GM12891 (cell line): ENCODE data around the gene DOK3.

Experiments used
- DNase-seq: peaks from one replicate; pipeline ENCODE4 v3.0.0; 2011; ENCODE audit warnings: low spot score; ENCODE audit not compliant: insufficient read length
- FAIRE-seq: peaks from 2 replicates; lab custom pipeline; 2011; peaks lifted over from hg19 to GRCh38; lab: Jason Lieb, UNC
- PAX5 ChIP-seq: IDR thresholded peaks from 2 replicates; pipeline ENCODE4 v1.6.1; 2011; ENCODE audit warnings: low read length, moderate library complexity, mild to moderate bottlenecking; ENCODE audit not compliant: insufficient read depth, severe bottlenecking
- POLR2A ChIP-seq: IDR thresholded peaks from 2 replicates; pipeline ENCODE4 v1.6.1; 2011; ENCODE audit warnings: low read depth, low read length, control low read depth
- POLR2AphosphoS5 ChIP-seq: IDR thresholded peaks from 2 replicates; pipeline ENCODE4 v1.6.1; 2011; ENCODE audit warnings: low read depth, low read length, control low read depth
- POU2F2 ChIP-seq: IDR thresholded peaks from 2 replicates; pipeline ENCODE4 v1.6.1; 2011; ENCODE audit warnings: low read depth, mild to moderate bottlenecking, control low read depth, low read length, moderate library complexity
- SPI1 ChIP-seq: IDR thresholded peaks from 2 replicates; pipeline ENCODE4 v1.6.1; 2011; ENCODE audit warnings: low read depth, low read length, control low read depth
- TAF1 ChIP-seq: IDR thresholded peaks from 2 replicates; pipeline ENCODE4 v1.6.1; 2011; ENCODE audit warnings: low read depth, low read length, control low read depth

DOK3 gene

DNA sequence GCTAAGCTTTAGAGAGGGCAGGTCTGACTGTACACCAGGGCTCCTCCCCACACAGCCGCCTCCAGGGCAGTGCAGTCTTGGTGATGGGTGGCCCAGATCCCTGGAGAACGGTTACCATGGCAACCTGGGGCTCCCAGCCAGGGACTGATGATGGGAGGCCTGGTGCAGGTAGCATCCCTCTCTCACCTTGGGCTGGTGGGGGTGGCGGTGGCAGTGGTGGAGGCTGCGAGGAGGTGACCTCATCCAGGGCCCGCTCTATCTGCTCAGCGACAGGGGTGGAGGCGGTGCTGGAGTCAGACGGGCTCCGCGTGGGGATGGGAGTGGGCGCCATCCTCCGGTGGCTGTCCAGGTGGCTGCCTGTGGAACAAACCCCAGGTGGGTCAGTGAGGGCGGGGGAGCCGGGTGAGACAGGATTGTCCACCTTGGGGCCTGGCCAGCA is 50.7 kb downstream of the DOK3 start:
- DNase-seq, result no peak
- TF ChIP-seq TAF1, result no peak
- no peak for TF ChIP-seq PAX5
- no peak for TF ChIP-seq SPI1
- TF ChIP-seq POLR2AphosphoS5, result no peak
- TF ChIP-seq POU2F2, result no peak
- no peak for TF ChIP-seq POLR2A
- FAIRE-seq, result no peak

- DNase-seq (no peak), FAIRE-seq (no peak)
- TF ChIP-seq POLR2A (0 out of 2 replicates have a peak, but pooled peaks have one; percentile 7), PAX5 (no peak)
Observed at GRCh38 chr5:177457852-177458681, 51.6 kb downstream of the DOK3 start.

GRCh38 chr5:177456976-177457851 is 52.4 kb downstream of the DOK3 start:
- FAIRE-seq (peak; percentile 99), DNase-seq (peak; percentile 96)
- TF ChIP-seq PAX5 (no peak), POLR2AphosphoS5 (no peak), POLR2A (0 out of 2 replicates have a peak, but pooled peaks have one; percentile 41), POU2F2 (0 out of 2 replicates have a peak, but pooled peaks have one; percentile 19)

DNA sequence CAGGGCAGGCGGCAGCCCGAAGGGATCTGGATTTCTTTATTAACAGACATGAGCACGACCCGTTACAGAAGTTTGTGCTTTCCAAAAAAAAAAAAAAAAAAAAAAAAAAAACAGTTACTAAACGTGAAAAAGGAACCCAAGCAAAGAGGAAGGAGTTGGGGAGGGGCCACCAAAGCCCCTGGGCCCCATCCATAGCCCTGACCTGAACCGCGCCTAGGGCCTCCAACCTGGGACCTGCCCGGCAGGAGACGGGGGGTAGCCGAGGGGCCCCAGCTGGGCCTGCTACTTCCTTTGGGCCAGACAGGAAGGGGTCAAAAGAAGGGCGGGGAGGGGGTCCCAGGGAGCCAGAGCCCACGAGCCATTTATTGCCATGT is 53.0 kb downstream of the DOK3 start:
- DNase-seq (no peak), FAIRE-seq (no peak)
- TF ChIP-seq POLR2A (no peak), POLR2AphosphoS5 (no peak), PAX5 (no peak), TAF1 (no peak), POU2F2 (no peak), SPI1 (no peak)

GRCh38 chr5:177455661-177456590 is 53.7 kb downstream of the DOK3 start:
- peak; percentile 84 for FAIRE-seq
- no peak for TF ChIP-seq POU2F2
- peak; percentile 32; the same call in 1 of the 2 replicates for TF ChIP-seq POLR2A
- TF ChIP-seq SPI1, result no peak
- TF ChIP-seq PAX5, result no peak
- TF ChIP-seq TAF1, result no peak
- TF ChIP-seq POLR2AphosphoS5, result 0 out of 2 replicates have a peak, but pooled peaks have one; percentile 8
- peak; percentile 96 for DNase-seq

- DNase-seq, result peak; percentile 87
- 0 out of 2 replicates have a peak, but pooled peaks have one; percentile 14 for TF ChIP-seq TAF1
- peak; percentile 35 for TF ChIP-seq PAX5
- TF ChIP-seq SPI1, result no peak
- peak; percentile 72 for TF ChIP-seq POLR2AphosphoS5
- peak; percentile 99 for FAIRE-seq
Observed at GRCh38 chr5:177455036-177455660, 54.5 kb downstream of the DOK3 start.

GRCh38 chr5:177454397-177455035 is 55.1 kb downstream of the DOK3 start:
- TF ChIP-seq POLR2AphosphoS5 (no peak), TAF1 (no peak), PAX5 (no peak), SPI1 (no peak), POU2F2 (no peak), POLR2A (no peak)
- FAIRE-seq (no peak), DNase-seq (peak; percentile 99)
